Superior temporal gyrus (tissue), 1 donor: ENCODE results near the gene RMI1.
A peak's percentile ranks its signal among the peaks of the same experiment; 100 is the strongest.

Experiments
- DNase-seq: peaks from one replicate; pipeline ENCODE4 v3.0.0-alpha.2; 2016; ENCODE audit errors: extremely low spot score

RMI1 gene

GRCh38 chr9:83969602-83970001, 11.0 kb upstream of the RMI1 start:
- DNase-seq = no peak

- no peak for DNase-seq
Observed at GRCh38 chr9:83971485-83971884, 9.1 kb upstream of the RMI1 start.

- no peak for DNase-seq
Observed at GRCh38 chr9:83972286-83972685, 8.3 kb upstream of the RMI1 start.

GRCh38 chr9:83975300-83975699, 5.3 kb upstream of the RMI1 start:
- DNase-seq = no peak

GRCh38 chr9:83976372-83976771, 4.2 kb upstream of the RMI1 start:
- DNase-seq = no peak

- DNase-seq = no peak
Observed at GRCh38 chr9:83977196-83977595, 3.4 kb upstream of the RMI1 start.

GRCh38 chr9:83978992-83979811, 1.4 kb upstream of the RMI1 start:
- peak; percentile 73 for DNase-seq

- peak; percentile 99 for DNase-seq
Observed at GRCh38 chr9:83979812-83980394, 702 bp upstream of the RMI1 start, which contains the start of gene HNRNPK. Gene HNRNPK, minus strand, starts transcription at chr9:83980215. Its CDS starts 1,963 bp downstream, at chr9:83978252.

- DNase-seq = peak; percentile 53
Observed at GRCh38 chr9:83981126-83981871, 694 bp downstream of the RMI1 start.

- DNase-seq = no peak
Observed at GRCh38 chr9:83986195-83986594, 5.6 kb downstream of the RMI1 start.

GRCh38 chr9:83986765-83987401, 6.3 kb downstream of the RMI1 start:
- no peak for DNase-seq

GRCh38 chr9:83987402-83987791, 6.8 kb downstream of the RMI1 start:
- no peak for DNase-seq

- no peak for DNase-seq
Observed at GRCh38 chr9:83988411-83988810, 7.8 kb downstream of the RMI1 start.

GRCh38 chr9:83991355-83991754, 10.8 kb downstream of the RMI1 start:
- no peak for DNase-seq

GRCh38 chr9:83992407-83992806, 11.8 kb downstream of the RMI1 start:
- DNase-seq = no peak

- no peak for DNase-seq
Observed at GRCh38 chr9:83992901-83993300, 12.3 kb downstream of the RMI1 start.

- DNase-seq = no peak
Observed at GRCh38 chr9:83996126-83996525, 15.5 kb downstream of the RMI1 start.

GRCh38 chr9:83999141-83999918, 18.7 kb downstream of the RMI1 start:
- DNase-seq = no peak

GRCh38 chr9:84000186-84000585, 19.6 kb downstream of the RMI1 start:
- no peak for DNase-seq

- DNase-seq = no peak
Observed at GRCh38 chr9:84001621-84002020, 21.0 kb downstream of the RMI1 start.

- DNase-seq = no peak
Observed at GRCh38 chr9:84002344-84002743, 21.7 kb downstream of the RMI1 start.
